Measurements from ENCODE around the gene NAB2.
"Not testable (repeated sequence)": the region's sequence is repeated elsewhere in the genome, so short reads cannot be mapped to it uniquely, and the experiment has no call there.

GRCh38 chr12:57053901-57054300 is 35.0 kb upstream of the NAB2 start:
- TF ChIP-seq EZH2 (IDR thresholded peaks at IDR 0.05; ENCODE audit: insufficient read depth, poor library complexity, severe bottlenecking); EZH2phosphoT487 (IDR thresholded peaks at IDR 0.05; ENCODE audit: insufficient read depth, low read depth): not testable (repeated sequence)

Measured in GM23248 (cell line).